ENCODE results near the gene USP53.
A peak's percentile ranks its signal among the peaks of the same experiment; 100 is the strongest.

The USP53 gene

DNA sequence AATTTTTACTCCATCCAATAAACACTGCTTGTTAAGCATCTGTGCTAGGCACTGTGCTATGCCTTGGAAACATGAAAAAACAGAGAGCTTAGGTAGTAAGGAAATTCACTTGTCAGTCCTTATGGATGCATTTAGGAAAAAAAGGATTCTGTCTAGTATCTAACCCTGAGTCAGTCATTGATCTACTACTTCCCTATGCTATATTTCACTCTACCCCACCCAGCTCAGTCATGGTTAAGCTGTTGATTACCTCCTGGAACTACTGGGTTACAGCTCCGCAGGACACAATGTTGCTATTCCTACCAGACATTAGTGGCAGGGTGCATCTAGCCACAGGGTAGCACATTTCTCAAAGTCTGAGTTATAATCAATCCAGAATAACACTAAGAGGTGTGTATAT lies 2.9 kb upstream of the USP53 start:
- no peak overlapping the region for H3K27ac ChIP-seq (ENCODE audit: low read depth, low read length)

DNA sequence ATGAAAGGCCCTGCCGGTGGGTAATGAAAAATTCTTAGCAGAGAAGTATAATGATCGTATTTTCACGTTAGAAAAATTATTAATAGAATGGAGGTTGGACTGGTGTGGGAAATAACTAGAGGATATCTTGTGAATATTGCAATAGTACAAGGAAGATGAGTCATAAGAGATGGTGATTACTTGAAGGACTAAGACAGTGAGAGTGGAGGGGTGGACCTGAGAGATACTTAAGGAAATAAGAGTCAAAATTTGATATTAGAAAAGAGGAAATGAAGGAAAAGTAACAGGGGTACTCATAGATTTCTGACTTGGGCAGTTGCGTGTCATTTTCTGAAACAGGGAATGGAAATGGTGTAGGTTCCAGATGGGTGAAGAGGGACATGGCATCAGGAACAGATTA lies 1.7 kb upstream of the USP53 start:
- no peak for TF ChIP-seq EZH2phosphoT487 (conservative IDR thresholded peaks at IDR 0.05; ENCODE audit: low read length)
- TF ChIP-seq, protein P1, sequence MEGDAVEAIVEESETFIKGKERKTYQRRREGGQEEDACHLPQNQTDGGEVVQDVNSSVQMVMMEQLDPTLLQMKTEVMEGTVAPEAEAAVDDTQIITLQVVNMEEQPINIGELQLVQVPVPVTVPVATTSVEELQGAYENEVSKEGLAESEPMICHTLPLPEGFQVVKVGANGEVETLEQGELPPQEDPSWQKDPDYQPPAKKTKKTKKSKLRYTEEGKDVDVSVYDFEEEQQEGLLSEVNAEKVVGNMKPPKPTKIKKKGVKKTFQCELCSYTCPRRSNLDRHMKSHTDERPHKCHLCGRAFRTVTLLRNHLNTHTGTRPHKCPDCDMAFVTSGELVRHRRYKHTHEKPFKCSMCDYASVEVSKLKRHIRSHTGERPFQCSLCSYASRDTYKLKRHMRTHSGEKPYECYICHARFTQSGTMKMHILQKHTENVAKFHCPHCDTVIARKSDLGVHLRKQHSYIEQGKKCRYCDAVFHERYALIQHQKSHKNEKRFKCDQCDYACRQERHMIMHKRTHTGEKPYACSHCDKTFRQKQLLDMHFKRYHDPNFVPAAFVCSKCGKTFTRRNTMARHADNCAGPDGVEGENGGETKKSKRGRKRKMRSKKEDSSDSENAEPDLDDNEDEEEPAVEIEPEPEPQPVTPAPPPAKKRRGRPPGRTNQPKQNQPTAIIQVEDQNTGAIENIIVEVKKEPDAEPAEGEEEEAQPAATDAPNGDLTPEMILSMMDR (IDR thresholded peaks at IDR 0.05; ENCODE audit: insufficient read depth, low read length, poor library complexity, severe bottlenecking) = no peak
- Histone ChIP-seq H3K4me3 (ENCODE audit: insufficient read depth, low read length, poor library complexity, severe bottlenecking) (no peak overlapping the region), H3K9me3 (ENCODE audit: insufficient read depth, low read length) (no peaks in the 10 kb centered on the region), H4K20me1 (ENCODE audit: low read depth, low read length) (no peaks in the 10 kb centered on the region), H3K9ac (ENCODE audit: low read length) (no peak overlapping the region), H3K27ac (ENCODE audit: low read depth, low read length) (no peak overlapping the region), H3K4me2 (ENCODE audit: low read depth, low read length, poor library complexity, severe bottlenecking) (no peak overlapping the region), H3F3A (ENCODE audit: insufficient read depth) (no peaks in the 10 kb centered on the region), H3K9me2 (replicated peaks; ENCODE audit: insufficient read depth, low read length) (no peaks in the 10 kb centered on the region), H2AFZ (ENCODE audit: low read depth, low read length, severe bottlenecking) (no peak overlapping the region), H3K27me3 (ENCODE audit: low read length) (no peaks in the 10 kb centered on the region), H3K79me2 (ENCODE audit: insufficient read depth, low read length) (no peaks in the 10 kb centered on the region), H3K36me3 (ENCODE audit: low read length) (no peaks in the 10 kb centered on the region)

More for the DNA sequence above, 2.9 kb upstream of the USP53 start:
- Histone ChIP-seq H3F3A (ENCODE audit: insufficient read depth) (no peaks in the 10 kb centered on the region), H3K36me3 (ENCODE audit: low read length) (no peaks in the 10 kb centered on the region), H3K4me2 (ENCODE audit: low read depth, low read length, poor library complexity, severe bottlenecking) (no peak overlapping the region), H3K9ac (ENCODE audit: low read length) (no peak overlapping the region), H3K79me2 (ENCODE audit: insufficient read depth, low read length) (no peaks in the 10 kb centered on the region), H3K9me2 (replicated peaks; ENCODE audit: insufficient read depth, low read length) (no peaks in the 10 kb centered on the region), H2AFZ (ENCODE audit: low read depth, low read length, severe bottlenecking) (no peak overlapping the region), H3K27me3 (ENCODE audit: low read length) (no peaks in the 10 kb centered on the region), H3K4me3 (ENCODE audit: insufficient read depth, low read length, poor library complexity, severe bottlenecking) (no peak overlapping the region), H4K20me1 (ENCODE audit: low read depth, low read length) (no peaks in the 10 kb centered on the region), H3K9me3 (ENCODE audit: insufficient read depth, low read length) (no peaks in the 10 kb centered on the region)
- no peak for TF ChIP-seq EZH2phosphoT487 (conservative IDR thresholded peaks at IDR 0.05; ENCODE audit: low read length)
- TF ChIP-seq, protein P1 (IDR thresholded peaks at IDR 0.05; ENCODE audit: insufficient read depth, low read length, poor library complexity, severe bottlenecking) = no peak

DNA sequence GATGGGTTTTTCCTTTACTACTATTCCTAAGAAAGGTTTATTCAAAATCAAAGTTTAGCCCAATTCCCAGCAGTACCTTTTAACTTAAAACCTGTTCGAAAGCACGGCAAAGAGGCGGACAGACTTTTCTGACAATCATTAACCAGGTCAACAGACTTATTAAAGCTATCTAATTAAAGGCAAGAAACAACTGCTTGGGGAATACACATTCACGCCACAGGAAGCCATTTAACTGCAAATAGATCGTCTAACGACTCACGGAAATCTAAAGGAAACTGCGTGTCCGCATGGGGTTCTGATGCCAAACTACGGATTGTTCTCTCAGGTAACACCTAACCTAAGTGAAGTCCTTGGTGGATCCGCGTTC lies 663 bp upstream of the USP53 start:
- Histone ChIP-seq H3K9me3 (ENCODE audit: insufficient read depth, low read length) (no peaks in the 10 kb centered on the region), H3K79me2 (ENCODE audit: insufficient read depth, low read length) (no peaks in the 10 kb centered on the region), H3K4me3 (ENCODE audit: insufficient read depth, low read length, poor library complexity, severe bottlenecking) (peak overlapping the region; percentile 73), H3F3A (ENCODE audit: insufficient read depth) (no peaks in the 10 kb centered on the region), H3K9me2 (replicated peaks; ENCODE audit: insufficient read depth, low read length) (no peaks in the 10 kb centered on the region), H3K9ac (ENCODE audit: low read length) (peak overlapping the region; percentile 65), H3K4me2 (ENCODE audit: low read depth, low read length, poor library complexity, severe bottlenecking) (peak overlapping the region; percentile 66), H2AFZ (ENCODE audit: low read depth, low read length, severe bottlenecking) (peak overlapping the region; percentile 91), H3K27me3 (ENCODE audit: low read length) (no peaks in the 10 kb centered on the region), H4K20me1 (ENCODE audit: low read depth, low read length) (no peaks in the 10 kb centered on the region), H3K27ac (ENCODE audit: low read depth, low read length) (no peak overlapping the region; the same call in 1 of the 2 replicates), H3K36me3 (ENCODE audit: low read length) (no peaks in the 10 kb centered on the region)
- no peak for TF ChIP-seq EZH2phosphoT487 (conservative IDR thresholded peaks at IDR 0.05; ENCODE audit: low read length)
- TF ChIP-seq, protein P1 (IDR thresholded peaks at IDR 0.05; ENCODE audit: insufficient read depth, low read length, poor library complexity, severe bottlenecking) = no peak

Data from SU-DHL-6 (cell line).